Mesodermal cell (in vitro differentiated cells): ENCODE results near the gene TUBGCP2.

Source experiments
- H3K27ac ChIP-seq: 2 replicates; pipeline ENCODE4 v1.7.0; 2013; ENCODE audit warnings: mild to moderate bottlenecking, low read depth, low read length, moderate library complexity; ENCODE audit not compliant: severe bottlenecking
- H3K36me3 ChIP-seq: 2 replicates; pipeline ENCODE4 v1.7.1; 2013; ENCODE audit warnings: mild to moderate bottlenecking, low read length, moderate library complexity; ENCODE audit not compliant: control insufficient read depth, insufficient read depth
- H3K4me1 ChIP-seq: one replicate; pipeline ENCODE4 v1.7.1; 2013; ENCODE audit warnings: mild to moderate bottlenecking, low read length; ENCODE audit not compliant: insufficient read depth, control insufficient read depth, poor library complexity, severe bottlenecking
- H3K4me3 ChIP-seq: 2 replicates; pipeline ENCODE4 v1.7.0; 2013; ENCODE audit warnings: low read length, control low read depth, mild to moderate bottlenecking; ENCODE audit not compliant: insufficient read depth, poor library complexity, severe bottlenecking; ENCODE audit errors: extremely low read depth
- H3K9me3 ChIP-seq: 2 replicates; pipeline ENCODE4 v1.7.1; 2013; ENCODE audit warnings: mild to moderate bottlenecking, low read length, moderate library complexity; ENCODE audit not compliant: control insufficient read depth
- WGBS, 2 experiments: methylation state at CpG; one replicate each; pipeline ENCODE4 v1.1.5; 2013; ENCODE audit warnings: missing lambda C conversion rate in 2 of 2; ENCODE audit not compliant: insufficient coverage in 2 of 2; 5-methylcytosine and 5-hydroxymethylcytosine counted together

Gene TUBGCP2

DNA sequence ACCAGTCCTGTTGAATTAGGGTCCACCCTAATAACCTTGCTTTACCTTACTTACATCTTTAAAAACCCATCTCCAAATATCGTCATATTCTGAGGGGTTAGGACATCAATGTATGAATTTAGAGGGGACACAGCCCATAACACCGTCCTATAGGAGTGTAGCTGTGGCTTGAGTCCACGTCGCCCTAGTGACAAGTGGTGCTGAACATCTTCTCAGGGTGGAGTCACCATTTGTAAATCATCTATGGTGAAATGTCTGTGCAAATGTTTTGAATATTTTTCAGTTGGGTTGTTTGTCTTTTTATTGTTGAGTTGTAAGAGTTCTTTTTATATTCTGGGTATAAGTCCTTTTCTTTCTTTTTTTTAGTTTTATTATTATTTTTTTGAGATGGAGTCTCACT lies 33.3 kb upstream of the TUBGCP2 start:
- H3K27ac ChIP-seq, result no peak overlapping the region
- no peaks in the 10 kb centered on the region for H3K9me3 ChIP-seq
- WGBS, 2 experiments, result 97 to 100% methylated on average over 3 of the region's 4 CpGs
- no peak overlapping the region for H3K4me3 ChIP-seq
- H3K4me1 ChIP-seq, result peaks cover 6% of the 10 kb centered on the region
- no peaks in the 10 kb centered on the region for H3K36me3 ChIP-seq

DNA sequence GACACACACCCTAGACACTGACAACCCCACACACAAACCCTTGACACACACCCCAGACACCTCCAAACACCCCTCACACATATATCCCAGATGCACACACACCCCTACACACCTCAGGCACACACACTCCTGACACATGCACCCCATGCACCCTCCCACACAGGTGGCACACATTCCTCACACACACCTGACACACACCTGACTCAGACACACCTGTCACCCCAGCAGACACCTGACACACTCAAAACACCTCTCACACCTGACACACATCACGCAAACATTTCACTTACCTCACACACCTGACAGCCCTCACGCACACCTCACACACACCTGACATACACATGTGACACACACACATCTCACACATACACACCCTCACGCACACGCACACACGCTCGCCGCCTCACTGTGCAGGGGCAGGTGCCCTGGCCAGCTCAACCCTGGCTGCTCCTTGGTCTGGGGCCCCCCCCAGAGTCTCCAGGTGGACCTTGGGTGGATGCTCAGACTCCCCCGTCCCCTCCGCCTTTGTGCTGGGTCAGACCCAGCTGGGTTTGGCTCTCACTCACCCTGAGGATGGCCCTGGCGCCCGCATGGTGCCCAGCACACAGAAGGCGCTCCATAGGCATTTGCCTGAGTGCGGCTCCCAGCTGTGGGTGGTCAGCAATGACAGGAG lies 31.2 kb upstream of the TUBGCP2 start:
- Histone ChIP-seq H3K4me3 (no peak overlapping the region), H3K4me1 (peaks cover 15% of the 10 kb centered on the region), H3K9me3 (no peaks in the 10 kb centered on the region), H3K36me3 (no peaks in the 10 kb centered on the region), H3K27ac (no peak overlapping the region)
- WGBS, 2 experiments, result 92 to 93% methylated on average over 13 of the region's 13 CpGs

DNA sequence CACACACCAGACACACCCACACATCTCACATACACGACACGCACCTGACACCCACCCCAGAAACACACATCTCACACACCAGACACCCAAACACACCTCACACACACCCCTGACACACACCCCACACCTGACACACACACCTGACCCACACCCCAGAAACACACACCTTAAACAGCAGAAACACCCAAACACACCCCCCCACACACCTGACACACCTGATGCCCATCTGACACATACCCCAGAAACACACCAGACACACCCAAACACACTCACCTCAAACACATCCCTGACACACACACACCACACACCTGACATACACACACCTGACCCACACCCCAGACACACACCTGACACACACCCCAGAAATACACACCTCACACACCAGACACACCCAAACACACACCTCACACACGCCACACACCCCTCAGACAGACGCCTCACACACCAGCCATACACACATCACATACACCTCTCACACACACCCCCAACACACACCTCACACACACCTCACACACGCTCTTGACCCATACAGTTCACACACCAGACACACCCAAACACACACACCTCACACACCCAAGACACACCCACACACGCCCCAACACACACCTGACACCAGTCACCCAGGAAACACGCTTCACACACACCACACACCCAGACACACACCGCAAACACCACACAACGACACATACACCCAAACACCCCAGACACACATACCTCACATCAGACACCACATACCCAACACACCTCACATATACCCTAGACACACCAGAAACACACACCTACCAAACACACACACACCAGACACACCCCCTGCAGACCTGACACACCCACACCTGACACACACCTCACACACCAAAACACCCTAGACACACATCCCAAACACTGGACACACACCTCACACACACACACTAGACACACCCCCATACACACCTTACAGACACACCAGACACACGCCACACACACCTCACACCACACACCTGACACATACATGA lies 29.7 kb upstream of the TUBGCP2 start:
- 80 to 87% methylated on average over 7 to 10 of the region's 10 CpGs for WGBS, 2 experiments
- H3K9me3 ChIP-seq, result no peaks in the 10 kb centered on the region
- H3K4me1 ChIP-seq, result peaks cover 15% of the 10 kb centered on the region
- H3K27ac ChIP-seq, result no peak overlapping the region
- no peak overlapping the region for H3K4me3 ChIP-seq
- H3K36me3 ChIP-seq, result no peaks in the 10 kb centered on the region

DNA sequence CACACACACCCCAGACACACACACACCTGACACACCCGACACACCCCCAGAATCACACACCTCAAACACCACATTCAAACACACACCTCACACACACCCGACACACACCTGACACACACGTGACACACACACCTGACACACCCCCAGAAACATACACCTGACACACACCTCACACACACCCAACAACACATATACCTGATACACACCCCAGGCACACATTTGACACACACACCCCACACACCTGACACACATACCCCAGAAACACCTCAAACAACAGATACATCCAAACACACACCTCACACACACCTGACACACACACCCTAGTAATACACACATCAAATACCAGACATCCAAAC lies 28.7 kb upstream of the TUBGCP2 start:
- H3K27ac ChIP-seq, result no peak overlapping the region
- no peak overlapping the region for H3K4me3 ChIP-seq
- peaks cover 12% of the 10 kb centered on the region for H3K4me1 ChIP-seq
- no peaks in the 10 kb centered on the region for H3K9me3 ChIP-seq
- H3K36me3 ChIP-seq, result no peaks in the 10 kb centered on the region
- WGBS, 2 experiments, result 83 to 86% methylated on average over 2 to 3 of the region's 3 CpGs

DNA sequence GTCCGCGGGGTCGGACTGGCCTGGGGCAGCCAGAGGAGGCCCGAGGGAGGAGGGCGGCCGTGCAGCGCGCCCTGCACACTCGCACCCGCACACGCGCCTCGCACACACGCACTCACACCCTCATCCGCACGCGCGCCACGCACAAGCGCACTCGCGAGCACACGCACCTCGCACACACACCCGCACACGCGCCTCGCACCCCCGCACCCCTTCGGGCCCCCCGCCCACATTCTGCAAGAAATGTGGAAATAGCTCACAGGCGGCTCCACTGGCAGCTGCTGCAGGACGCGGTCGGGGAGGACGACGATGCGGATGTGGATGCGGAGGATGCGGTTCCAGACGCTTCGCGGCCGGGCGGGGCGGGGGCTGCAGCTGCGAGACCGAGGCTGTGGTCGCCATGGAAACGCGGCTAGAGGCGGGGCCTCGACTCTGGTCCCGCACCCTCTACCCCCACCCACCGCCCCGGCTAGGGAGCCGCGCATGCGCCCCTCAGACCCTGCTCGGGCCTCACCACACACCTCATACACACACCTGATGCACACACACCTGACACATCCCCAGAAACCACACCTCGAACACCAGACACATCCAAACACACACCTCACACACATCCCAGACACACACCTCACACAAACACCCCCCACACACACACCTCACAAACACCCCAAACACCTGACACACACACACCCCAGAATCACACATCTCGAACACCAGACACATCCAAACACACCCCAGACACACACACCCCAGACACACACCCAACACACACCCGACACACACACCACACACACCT lies 28.1 kb upstream of the TUBGCP2 start, which contains the start of gene CALY:
TSS of gene CALY (minus strand) at position 320 of the 793 bp plus-strand sequence. CDS start 7,907 bp downstream, outside the sequence.
- 33 to 39% methylated on average over 48 to 52 of the region's 63 CpGs for WGBS, 2 experiments
- Histone ChIP-seq H3K27ac (no peak within 1 kb of the TSS), H3K4me1 (peaks cover 12% of the 10 kb centered on the region), H3K9me3 (no peaks in the 10 kb centered on the region), H3K4me3 (no peak within 1 kb of the TSS), H3K36me3 (no peaks in the 10 kb centered on the region)

DNA sequence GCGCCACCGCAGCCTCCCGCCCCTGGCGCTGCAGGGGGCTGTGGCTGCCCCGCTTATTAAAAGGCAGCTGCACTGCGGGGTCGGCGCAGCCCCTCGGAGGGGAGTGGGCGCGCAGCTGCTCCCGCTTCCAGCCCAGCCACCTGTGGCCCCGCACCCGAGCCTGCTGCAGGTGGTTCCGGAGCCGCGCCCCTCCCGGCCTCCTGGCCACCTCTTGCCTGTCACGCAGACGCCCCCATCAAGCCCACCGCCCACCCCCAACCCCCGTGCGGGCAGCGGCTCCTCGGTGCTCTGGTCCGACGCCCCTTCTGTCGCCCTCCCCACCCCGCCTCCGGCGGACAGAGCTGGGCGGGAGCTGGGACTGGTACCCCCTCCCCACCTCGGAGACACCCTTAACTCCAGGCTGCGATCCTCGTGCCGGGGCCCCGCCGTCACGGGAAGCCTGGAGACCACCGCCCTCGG lies 27.5 kb upstream of the TUBGCP2 start:
- Histone ChIP-seq H3K4me3 (no peak overlapping the region), H3K27ac (no peak overlapping the region), H3K4me1 (peaks cover 12% of the 10 kb centered on the region), H3K36me3 (no peaks in the 10 kb centered on the region), H3K9me3 (no peaks in the 10 kb centered on the region)
- 19 to 22% methylated on average over 13 to 18 of the region's 41 CpGs for WGBS, 2 experiments

DNA sequence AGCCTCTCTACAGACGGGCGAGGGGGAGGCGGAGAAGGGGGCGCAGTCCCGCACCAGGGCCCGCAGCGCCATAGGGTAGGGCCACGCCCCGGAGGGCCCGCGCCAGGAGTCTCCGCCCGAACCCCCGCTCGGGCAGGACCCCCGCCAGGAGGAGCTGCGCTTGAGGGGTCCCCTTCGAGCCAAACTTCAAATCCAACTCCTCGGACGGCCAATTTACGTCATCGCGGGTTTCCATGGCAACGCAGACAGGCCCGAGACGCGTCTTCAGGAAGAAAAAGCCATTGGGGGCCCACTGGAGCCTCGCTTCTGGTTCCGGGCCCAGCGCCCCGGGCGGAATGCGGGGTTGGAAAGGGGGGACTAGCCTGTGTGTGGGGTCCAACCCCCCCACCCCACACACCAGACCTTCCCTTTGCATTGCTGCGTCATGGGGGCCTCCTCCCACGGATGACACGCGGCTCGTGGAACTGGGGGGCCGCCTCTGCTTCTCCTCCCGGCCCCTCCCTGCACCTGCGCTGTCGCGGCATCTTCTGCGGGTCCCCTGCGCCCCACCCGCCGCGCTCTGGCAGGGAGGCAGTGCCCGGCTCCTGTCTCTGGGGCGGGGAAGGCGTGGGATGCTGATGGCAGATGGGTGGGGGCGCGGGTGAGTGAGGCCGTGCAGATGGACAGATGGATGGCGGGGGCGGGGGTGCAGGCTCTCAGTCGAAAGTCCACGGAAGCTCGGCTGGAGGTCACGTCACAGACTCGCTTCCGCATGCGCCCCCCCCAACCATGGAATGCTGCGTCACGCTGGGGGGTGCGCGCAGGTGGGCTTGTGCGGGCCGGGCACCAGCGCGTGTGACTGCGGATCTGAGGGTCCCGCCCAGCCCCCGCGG lies 26.8 kb upstream of the TUBGCP2 start:
- no peaks in the 10 kb centered on the region for H3K9me3 ChIP-seq
- 7 to 10% methylated on average over 47 to 63 of the region's 75 CpGs for WGBS, 2 experiments
- H3K4me3 ChIP-seq, result peak overlapping the region; percentile 36
- no peaks in the 10 kb centered on the region for H3K36me3 ChIP-seq
- peaks cover 12% of the 10 kb centered on the region for H3K4me1 ChIP-seq
- H3K27ac ChIP-seq, result no peak overlapping the region

DNA sequence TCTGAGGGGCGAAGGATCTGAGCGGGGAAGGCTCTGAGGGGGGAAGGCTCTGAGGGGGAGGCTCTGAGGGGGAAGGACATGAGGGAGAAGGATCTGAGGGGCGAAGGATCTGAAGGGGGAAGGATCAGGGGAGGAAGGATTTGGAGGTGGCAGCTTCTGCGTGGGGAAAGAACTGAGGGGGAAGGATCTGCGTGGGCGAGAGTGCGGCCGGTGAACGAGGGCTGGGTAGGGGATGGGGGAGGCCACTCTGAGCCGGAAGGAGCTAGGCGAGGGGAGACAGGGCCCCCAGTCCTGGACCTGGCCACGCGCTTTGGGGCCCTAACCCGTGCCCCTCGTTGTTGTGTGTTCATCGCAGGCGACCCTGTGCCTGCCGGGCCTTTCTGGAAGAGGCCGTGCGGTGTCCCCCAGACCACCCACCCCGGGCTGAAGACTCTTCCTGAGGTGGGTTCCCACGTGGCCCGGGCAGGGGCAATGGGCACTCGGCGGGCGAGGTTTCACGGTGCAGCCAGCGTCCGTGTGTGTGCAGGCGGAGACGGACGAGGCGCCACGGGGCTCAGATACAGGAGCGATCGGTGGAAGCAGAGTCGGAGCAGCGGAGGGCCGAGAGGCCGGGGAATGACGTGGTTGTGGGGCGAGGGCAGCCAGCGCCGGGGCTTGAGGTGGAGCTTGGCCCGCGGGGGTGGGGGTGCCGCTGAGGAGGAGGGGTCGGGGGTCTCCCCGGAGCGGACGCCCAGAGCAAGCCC lies 26.0 kb upstream of the TUBGCP2 start:
- 23 to 27% methylated on average over 40 to 44 of the region's 51 CpGs for WGBS, 2 experiments
- H3K27ac ChIP-seq, result no peak overlapping the region
- peaks cover 12% of the 10 kb centered on the region for H3K4me1 ChIP-seq
- peak overlapping the region; percentile 36 for H3K4me3 ChIP-seq
- no peaks in the 10 kb centered on the region for H3K9me3 ChIP-seq
- no peaks in the 10 kb centered on the region for H3K36me3 ChIP-seq

DNA sequence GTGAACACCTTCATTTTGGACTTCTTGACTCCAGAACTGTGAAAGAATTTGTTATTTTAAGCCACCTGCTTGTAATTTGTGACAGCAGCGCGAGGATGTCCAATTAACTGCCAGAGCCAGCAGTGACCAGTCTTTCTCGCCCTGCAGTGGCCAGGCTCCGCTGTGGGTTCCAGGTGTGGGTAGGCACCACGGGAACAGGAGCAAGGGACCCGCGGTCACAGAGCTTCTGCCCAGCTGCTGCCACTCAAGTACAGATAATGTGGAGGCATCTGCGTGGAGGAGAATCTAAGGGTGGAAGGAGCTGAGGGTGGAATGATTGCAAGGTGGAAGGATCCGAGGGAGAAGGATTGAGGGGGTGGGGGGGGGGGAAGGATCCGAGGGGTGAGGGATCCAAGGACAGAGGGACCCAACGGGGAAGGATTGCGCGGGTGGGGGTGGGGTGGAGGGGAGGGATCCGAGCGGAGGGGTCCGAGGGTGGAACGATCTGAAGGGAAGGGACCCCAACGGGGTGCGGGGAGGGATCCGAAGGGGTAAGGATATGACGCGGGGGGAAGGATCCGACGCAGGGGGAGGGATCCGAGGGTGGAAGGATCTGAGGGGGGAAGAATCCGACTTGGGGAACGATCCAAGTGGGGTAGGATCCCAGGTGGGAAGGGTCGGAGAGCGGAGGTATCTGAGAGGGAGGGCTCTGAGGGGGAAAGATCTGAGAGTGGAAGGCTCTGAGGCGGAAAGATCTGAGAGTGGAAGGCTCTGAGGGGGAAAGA lies 24.4 kb upstream of the TUBGCP2 start:
- H3K27ac ChIP-seq, result no peak overlapping the region
- H3K9me3 ChIP-seq, result no peaks in the 10 kb centered on the region
- 67 to 72% methylated on average over 16 to 28 of the region's 30 CpGs for WGBS, 2 experiments
- H3K4me3 ChIP-seq, result no peak overlapping the region
- peaks cover 16% of the 10 kb centered on the region for H3K4me1 ChIP-seq
- H3K36me3 ChIP-seq, result no peaks in the 10 kb centered on the region
